Panc1 (cell line): ENCODE results near the gene LCN1. TPM values are rescaled to one million over a fixed set of nuclear protein-coding genes. Genes with fewer than 3 reads are reported as not detected.
A peak's percentile ranks its signal among the peaks of the same experiment; 100 is the strongest.

Experiments used
- ATAC-seq: fragments of 200-7000 bp; cut with Tn5 transposase; 2 replicates; pipeline ENCODE4 v1.9.1; 2020; ENCODE audit warnings: mild to moderate bottlenecking, moderate library complexity
- BruUV-seq: library from RNA; stranded (reverse); fragments of 400-500 nt; replicated peaks from 2 replicates; lab custom pipeline; 2021; lab: Mats Ljungman, UMichigan
- CTCF ChIA-PET: fragments of 300-600 bp; sonication (Branson Sonifier 250); formaldehyde crosslinking; loops from one replicate; lab custom pipeline; 2022; ENCODE audit warnings: antibody characterized with exemption; lab: Charles Lee
- POLR2A ChIA-PET: fragments of 300-600 bp; sonication (Branson Sonifier 250); formaldehyde crosslinking; loops from one replicate; lab custom pipeline; 2022; ENCODE audit warnings: antibody characterized with exemption; lab: Charles Lee
- DNase-seq: peaks from one replicate; pipeline ENCODE4 v3.0.0-alpha.2; 2010; ENCODE audit warnings: low read depth, low spot score
- H3K27ac ChIP-seq: 2 replicates; pipeline ENCODE4 v1.5.1; 2011; ENCODE audit warnings: mild to moderate bottlenecking, low read length, inconsistent platforms
- H3K27me3 ChIP-seq: fragments of 200-500 bp; sonication (Bioruptor generic); 2 replicates; pipeline ENCODE4 v1.6.0; 2014; ENCODE audit warnings: low read length, inconsistent platforms; ENCODE audit not compliant: control insufficient read depth, insufficient read depth
- H3K36me3 ChIP-seq: fragments of 200-500 bp; sonication (Bioruptor generic); 2 replicates; pipeline ENCODE4 v1.5.1; 2014; ENCODE audit warnings: inconsistent platforms, mild to moderate bottlenecking, low read length, moderate library complexity; ENCODE audit not compliant: control insufficient read depth, insufficient read depth
- H3K4me1 ChIP-seq: 2 replicates; pipeline ENCODE4 v1.5.1; 2011; ENCODE audit warnings: inconsistent platforms, mild to moderate bottlenecking, low read length, moderate library complexity; ENCODE audit not compliant: control insufficient read depth, insufficient read depth
- H3K4me3 ChIP-seq, 2 experiments: 2 replicates each; pipeline ENCODE4 v1.5.1; 2011 to 2012; ENCODE audit warnings: low read depth in 2 of 2, low read length in 2 of 2, mild to moderate bottlenecking in 2 of 2, inconsistent platforms in 1 of 2, moderate library complexity in 1 of 2
- H3K9me3 ChIP-seq: fragments of 200-500 bp; sonication (Bioruptor generic); 2 replicates; pipeline ENCODE4 v1.5.1; 2014; ENCODE audit warnings: low read depth, mild to moderate bottlenecking, inconsistent platforms, low read length, moderate library complexity; ENCODE audit not compliant: control insufficient read depth, insufficient read depth
- POLR2AphosphoS5 ChIP-seq: IDR thresholded peaks from 2 replicates; pipeline ENCODE4 v1.6.1; 2012; ENCODE audit warnings: mild to moderate bottlenecking, low read depth, low read length, moderate library complexity
- SIN3A ChIP-seq: IDR thresholded peaks from 2 replicates; pipeline ENCODE4 v1.6.1; 2012; ENCODE audit warnings: low read depth, mild to moderate bottlenecking, low read length, moderate library complexity, borderline replicate concordance; ENCODE audit not compliant: insufficient read depth
- TCF7L2 ChIP-seq: IDR thresholded peaks from 2 replicates; pipeline ENCODE4 v1.6.1; 2011; ENCODE audit warnings: mild to moderate bottlenecking, low read depth, low read length, inconsistent platforms
- in situ Hi-C: cut with HindIII; loops from 2 replicates; pipeline ENCODE4 v1.10.0; 2016; ENCODE audit warnings: low sequenced_read_pairs, low pct_unique_long_range_greater_than_20kb
- intact Hi-C: fragments of 100-400 bp; cut with micrococcal nuclease; formaldehyde crosslinking; loops from one replicate; pipeline ENCODE4 v1.10.0; 2022; ENCODE audit not compliant: unreplicated experiment
- total RNA-seq: library from RNA; stranded (reverse); gene quantifications from one replicate; pipeline ENCODE4 v1.2.1, GENCODE V29; 2021; ENCODE audit not compliant: unreplicated experiment
- TF ChIP-seq, protein P1 (sequence below), 2 experiments: IDR thresholded peaks; 2 replicates each; pipeline ENCODE4 v1.6.1; 2011 to 2012; ENCODE audit warnings: low read depth in 2 of 2, control low read depth in 1 of 2, low read length in 1 of 2, mild to moderate bottlenecking in 1 of 2, moderate library complexity in 1 of 2; ENCODE audit not compliant: insufficient read depth in 1 of 2
- TF ChIP-seq, protein P2 (sequence below): fragments of 450-650 bp; IDR thresholded peaks from 2 replicates; pipeline ENCODE4 v1.5.1; 2017; ENCODE audit warnings: mild to moderate bottlenecking

The LCN1 gene
- total RNA-seq, 1 experiment from 2014 or later: not detected

DNA sequence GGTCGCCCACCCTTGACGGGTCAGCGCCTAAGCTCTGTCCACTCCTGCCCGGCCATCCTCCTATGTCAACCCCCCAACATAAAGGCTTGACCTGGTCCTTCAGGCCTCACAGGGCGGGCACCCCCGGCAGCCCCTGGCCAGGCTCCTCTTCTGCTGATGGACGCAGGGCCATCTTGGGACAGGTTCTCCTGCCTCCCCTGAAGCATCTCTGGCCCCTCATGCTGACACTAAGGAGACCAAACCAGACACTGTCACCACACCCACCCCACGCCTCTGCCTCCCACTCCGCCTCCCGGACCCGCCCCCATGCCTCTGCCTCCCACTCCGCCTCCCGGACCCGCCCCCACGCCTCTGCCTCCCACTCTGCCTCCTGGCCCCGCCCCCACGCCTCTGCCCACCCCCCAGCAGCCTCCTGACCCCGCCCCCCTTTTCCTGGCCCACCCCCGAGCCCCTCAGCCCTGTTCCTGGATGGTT lies 31.5 kb downstream of the LCN1 start:
- no peak overlapping the region for H3K4me3 ChIP-seq
- no peaks in the 10 kb centered on the region for H3K4me1 ChIP-seq
- H3K27ac ChIP-seq: no peak overlapping the region
- ChIA-PET POLR2A (no interaction called here), CTCF (no interaction called here)
- TF ChIP-seq POLR2AphosphoS5 (no peak), SIN3A (no peak), TCF7L2 (no peak)
- TF ChIP-seq, protein P1, sequence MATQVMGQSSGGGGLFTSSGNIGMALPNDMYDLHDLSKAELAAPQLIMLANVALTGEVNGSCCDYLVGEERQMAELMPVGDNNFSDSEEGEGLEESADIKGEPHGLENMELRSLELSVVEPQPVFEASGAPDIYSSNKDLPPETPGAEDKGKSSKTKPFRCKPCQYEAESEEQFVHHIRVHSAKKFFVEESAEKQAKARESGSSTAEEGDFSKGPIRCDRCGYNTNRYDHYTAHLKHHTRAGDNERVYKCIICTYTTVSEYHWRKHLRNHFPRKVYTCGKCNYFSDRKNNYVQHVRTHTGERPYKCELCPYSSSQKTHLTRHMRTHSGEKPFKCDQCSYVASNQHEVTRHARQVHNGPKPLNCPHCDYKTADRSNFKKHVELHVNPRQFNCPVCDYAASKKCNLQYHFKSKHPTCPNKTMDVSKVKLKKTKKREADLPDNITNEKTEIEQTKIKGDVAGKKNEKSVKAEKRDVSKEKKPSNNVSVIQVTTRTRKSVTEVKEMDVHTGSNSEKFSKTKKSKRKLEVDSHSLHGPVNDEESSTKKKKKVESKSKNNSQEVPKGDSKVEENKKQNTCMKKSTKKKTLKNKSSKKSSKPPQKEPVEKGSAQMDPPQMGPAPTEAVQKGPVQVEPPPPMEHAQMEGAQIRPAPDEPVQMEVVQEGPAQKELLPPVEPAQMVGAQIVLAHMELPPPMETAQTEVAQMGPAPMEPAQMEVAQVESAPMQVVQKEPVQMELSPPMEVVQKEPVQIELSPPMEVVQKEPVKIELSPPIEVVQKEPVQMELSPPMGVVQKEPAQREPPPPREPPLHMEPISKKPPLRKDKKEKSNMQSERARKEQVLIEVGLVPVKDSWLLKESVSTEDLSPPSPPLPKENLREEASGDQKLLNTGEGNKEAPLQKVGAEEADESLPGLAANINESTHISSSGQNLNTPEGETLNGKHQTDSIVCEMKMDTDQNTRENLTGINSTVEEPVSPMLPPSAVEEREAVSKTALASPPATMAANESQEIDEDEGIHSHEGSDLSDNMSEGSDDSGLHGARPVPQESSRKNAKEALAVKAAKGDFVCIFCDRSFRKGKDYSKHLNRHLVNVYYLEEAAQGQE (IDR thresholded peaks at IDR 0.05; ENCODE audit: insufficient read depth in 1 of 2, low read depth in 2 of 2, low read length in 1 of 2): no peak
- TF ChIP-seq, protein P2, sequence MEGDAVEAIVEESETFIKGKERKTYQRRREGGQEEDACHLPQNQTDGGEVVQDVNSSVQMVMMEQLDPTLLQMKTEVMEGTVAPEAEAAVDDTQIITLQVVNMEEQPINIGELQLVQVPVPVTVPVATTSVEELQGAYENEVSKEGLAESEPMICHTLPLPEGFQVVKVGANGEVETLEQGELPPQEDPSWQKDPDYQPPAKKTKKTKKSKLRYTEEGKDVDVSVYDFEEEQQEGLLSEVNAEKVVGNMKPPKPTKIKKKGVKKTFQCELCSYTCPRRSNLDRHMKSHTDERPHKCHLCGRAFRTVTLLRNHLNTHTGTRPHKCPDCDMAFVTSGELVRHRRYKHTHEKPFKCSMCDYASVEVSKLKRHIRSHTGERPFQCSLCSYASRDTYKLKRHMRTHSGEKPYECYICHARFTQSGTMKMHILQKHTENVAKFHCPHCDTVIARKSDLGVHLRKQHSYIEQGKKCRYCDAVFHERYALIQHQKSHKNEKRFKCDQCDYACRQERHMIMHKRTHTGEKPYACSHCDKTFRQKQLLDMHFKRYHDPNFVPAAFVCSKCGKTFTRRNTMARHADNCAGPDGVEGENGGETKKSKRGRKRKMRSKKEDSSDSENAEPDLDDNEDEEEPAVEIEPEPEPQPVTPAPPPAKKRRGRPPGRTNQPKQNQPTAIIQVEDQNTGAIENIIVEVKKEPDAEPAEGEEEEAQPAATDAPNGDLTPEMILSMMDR: no peak
- BruUV-seq: no TSS peak
- no peaks in the 10 kb centered on the region for H3K9me3 ChIP-seq
- no peaks in the 10 kb centered on the region for H3K27me3 ChIP-seq
- ATAC-seq: no peak
- intact Hi-C loops: no loop called here
- H3K36me3 ChIP-seq: no peaks in the 10 kb centered on the region
- in situ Hi-C loops: no loop called here
- DNase-seq: no peak

DNA sequence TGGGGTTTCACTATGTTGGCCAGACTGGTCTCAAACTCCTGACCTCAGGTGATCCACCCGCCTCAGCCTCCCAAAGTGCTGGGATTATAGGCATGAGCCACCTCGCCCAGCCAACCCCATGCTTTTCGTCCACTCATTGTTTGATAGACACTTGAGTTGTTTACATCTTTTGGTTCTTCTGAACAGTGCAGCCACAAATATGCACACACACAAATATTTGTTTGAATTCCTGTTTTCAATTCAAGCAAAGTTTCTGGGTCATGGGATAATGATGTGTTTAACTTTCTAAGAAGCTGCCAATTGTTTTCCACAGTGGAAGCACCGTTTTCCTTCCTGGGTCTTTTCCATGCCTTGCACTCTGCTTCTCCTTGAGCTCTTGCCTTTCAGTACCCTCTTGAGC lies 33.5 kb downstream of the LCN1 start:
- ChIA-PET POLR2A (no interaction called here), CTCF (no interaction called here)
- in situ Hi-C loops: no loop called here
- BruUV-seq: no TSS peak
- H3K9me3 ChIP-seq: no peaks in the 10 kb centered on the region
- H3K27me3 ChIP-seq: no peaks in the 10 kb centered on the region
- no peak overlapping the region for H3K27ac ChIP-seq
- no peaks in the 10 kb centered on the region for H3K36me3 ChIP-seq
- TF ChIP-seq SIN3A (no peak), TCF7L2 (no peak), POLR2AphosphoS5 (no peak)
- TF ChIP-seq, protein P1 (IDR thresholded peaks at IDR 0.05; ENCODE audit: insufficient read depth in 1 of 2, low read depth in 2 of 2, low read length in 1 of 2): no peak
- TF ChIP-seq, protein P2: no peak
- DNase-seq: peak; percentile 5
- H3K4me1 ChIP-seq: no peaks in the 10 kb centered on the region
- intact Hi-C loops: no loop called here
- no peak for ATAC-seq
- H3K4me3 ChIP-seq: no peak overlapping the region
